Left ventricle myocardium inferior (tissue), 1 donor: ENCODE results near the gene MKNK1. TPM values are rescaled to one million over a fixed set of nuclear protein-coding genes. Genes with fewer than 3 reads are reported as not detected.

Experiments used
- DNase-seq: peaks from one replicate; pipeline ENCODE4 v3.0.0-alpha.2; 2020
- H3K27ac ChIP-seq: fragments of 200-600 bp; replicated peaks from 2 replicates; pipeline ENCODE4 v1.8.0; 2021
- H3K27me3 ChIP-seq: fragments of 200-600 bp; 2 replicates; pipeline ENCODE4 v1.8.0; 2021; ENCODE audit warnings: low read depth
- H3K36me3 ChIP-seq: fragments of 200-600 bp; 2 replicates; pipeline ENCODE4 v1.8.0; 2021
- H3K4me1 ChIP-seq: fragments of 200-600 bp; 2 replicates; pipeline ENCODE4 v1.8.0; 2021
- H3K4me3 ChIP-seq: fragments of 200-600 bp; 2 replicates; pipeline ENCODE4 v1.8.0; 2021; ENCODE audit warnings: mild to moderate bottlenecking, moderate library complexity
- H3K9me3 ChIP-seq: fragments of 200-600 bp; replicated peaks from 2 replicates; pipeline ENCODE4 v1.8.0; 2021
- intact Hi-C: fragments of 100-400 bp; cut with micrococcal nuclease; formaldehyde crosslinking; loops from one replicate; pipeline ENCODE4 v1.11.0; 2022
- total RNA-seq: library from RNA; stranded (reverse); fragmentation: NEBNext Ultra II Directional; extraction: Animal tissue kit (Norgen Biotek cat#: 25700); gene quantifications from one replicate; pipeline ENCODE4 v1.2.1, GENCODE V29; 2021
- TF ChIP-seq, protein P1 (sequence below): fragments of 200-600 bp; IDR thresholded peaks from 2 replicates; pipeline ENCODE4 v1.8.0; 2021; ENCODE audit warnings: antibody characterized with exemption, mild to moderate bottlenecking, borderline replicate concordance
- donor health status: DM: no; HTN: yes; CAD: no; lungs with severe emphysema.

The MKNK1 gene
- total RNA-seq, 1 donor from 2014 or later: 43.5 TPM

DNA sequence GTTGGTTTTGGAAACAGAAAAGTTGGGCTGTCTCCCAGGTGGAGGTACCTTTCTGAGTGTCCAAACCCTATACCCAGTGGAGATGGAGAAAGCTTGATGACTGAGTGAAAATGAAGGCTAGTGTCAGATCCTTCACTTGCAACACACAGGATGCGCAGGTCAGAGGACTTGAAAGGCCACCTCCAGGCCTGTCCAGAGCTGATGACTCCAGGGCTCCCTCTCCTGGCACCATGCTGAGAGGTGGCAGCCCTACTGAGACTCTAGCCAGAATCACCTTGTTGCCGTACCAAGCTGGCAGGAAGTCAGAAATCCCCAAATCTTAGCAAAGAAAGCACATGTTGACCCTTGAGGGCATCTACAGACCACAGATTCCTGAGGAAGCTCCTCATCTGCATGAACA lies 69.0 kb downstream of the MKNK1 start:
- TF ChIP-seq, protein P1, sequence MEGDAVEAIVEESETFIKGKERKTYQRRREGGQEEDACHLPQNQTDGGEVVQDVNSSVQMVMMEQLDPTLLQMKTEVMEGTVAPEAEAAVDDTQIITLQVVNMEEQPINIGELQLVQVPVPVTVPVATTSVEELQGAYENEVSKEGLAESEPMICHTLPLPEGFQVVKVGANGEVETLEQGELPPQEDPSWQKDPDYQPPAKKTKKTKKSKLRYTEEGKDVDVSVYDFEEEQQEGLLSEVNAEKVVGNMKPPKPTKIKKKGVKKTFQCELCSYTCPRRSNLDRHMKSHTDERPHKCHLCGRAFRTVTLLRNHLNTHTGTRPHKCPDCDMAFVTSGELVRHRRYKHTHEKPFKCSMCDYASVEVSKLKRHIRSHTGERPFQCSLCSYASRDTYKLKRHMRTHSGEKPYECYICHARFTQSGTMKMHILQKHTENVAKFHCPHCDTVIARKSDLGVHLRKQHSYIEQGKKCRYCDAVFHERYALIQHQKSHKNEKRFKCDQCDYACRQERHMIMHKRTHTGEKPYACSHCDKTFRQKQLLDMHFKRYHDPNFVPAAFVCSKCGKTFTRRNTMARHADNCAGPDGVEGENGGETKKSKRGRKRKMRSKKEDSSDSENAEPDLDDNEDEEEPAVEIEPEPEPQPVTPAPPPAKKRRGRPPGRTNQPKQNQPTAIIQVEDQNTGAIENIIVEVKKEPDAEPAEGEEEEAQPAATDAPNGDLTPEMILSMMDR: peak; percentile 45
- Histone ChIP-seq H3K4me1 (peaks cover 6% of the 10 kb centered on the region), H3K27ac (no peak overlapping the region), H3K4me3 (no peak overlapping the region), H3K36me3 (no peaks in the 10 kb centered on the region), H3K9me3 (no peaks in the 10 kb centered on the region), H3K27me3 (peaks cover 86% of the 10 kb centered on the region)
- intact Hi-C loops: loop anchor here (10.0 kb wide), 1 partner anchor 190 kb away; no protein-coding TSS in a partner anchor
- no peak for DNase-seq

DNA sequence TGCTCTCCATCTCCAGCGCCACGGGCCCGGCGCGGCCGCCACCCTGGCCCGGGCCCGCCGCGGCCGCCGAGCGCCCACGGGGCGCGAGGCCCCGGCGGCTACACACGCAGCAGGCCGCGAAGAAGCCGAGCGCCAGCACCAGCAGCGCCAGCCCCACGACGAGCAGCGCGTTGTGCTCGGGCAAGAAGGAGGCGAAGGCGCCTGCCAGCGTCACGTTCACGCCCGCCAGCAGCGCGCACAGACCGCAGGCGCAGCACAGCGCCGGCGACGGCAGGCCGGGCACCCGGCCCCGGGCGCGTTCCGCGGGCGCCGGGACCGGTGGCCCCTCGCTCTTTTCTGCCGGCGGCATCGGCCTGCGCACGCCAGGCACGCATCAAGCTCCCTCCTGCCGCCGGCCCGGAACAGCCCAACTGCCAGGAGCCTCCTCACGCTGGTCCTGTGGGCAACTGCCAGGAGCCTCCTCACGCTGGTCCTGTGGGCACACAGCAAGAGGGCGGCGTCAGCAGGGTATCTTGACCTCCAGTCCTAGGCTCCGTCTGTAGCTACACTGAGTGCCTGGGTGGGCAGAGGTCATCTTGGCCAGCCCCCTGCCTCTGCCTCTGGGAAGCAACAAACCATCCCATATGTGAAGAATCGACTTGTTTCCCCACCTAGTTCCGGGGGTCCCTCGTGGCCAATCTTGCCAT lies 70.7 kb downstream of the MKNK1 start:
- peak overlapping the region; percentile 73 for H3K27ac ChIP-seq

DNA sequence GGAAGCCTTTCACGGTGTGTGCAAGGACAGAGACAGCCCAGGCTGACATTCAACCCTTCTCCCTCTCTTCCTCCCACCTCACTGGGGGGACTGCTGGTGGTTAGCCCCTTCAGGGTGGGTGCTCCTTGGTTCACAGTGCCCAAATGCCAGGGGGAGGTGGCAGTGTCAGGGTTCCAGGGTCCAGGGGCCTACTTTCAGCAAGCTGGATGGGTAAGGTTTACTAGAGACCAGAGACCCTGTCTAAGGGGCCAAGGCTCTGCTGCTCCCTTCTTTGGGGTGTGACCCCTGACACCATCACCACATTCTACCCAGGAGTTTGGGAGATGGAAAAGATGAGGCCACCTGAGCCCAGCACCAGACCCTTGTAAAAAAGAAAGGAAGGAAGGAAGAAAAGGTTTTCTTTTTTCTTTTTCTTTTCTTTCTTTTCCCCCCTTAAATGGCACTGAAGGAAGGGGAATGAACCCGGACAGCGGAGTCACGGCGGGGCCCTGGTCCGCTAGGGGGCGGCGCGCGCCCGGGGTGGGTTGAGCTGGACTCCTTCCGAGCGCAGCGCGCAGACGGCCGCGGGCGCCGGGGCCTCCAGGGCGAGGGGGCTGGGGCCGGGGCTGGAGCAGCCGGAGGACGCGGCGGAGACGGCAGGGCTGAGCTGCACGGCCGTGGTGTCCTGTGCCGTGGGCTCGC lies 71.4 kb downstream of the MKNK1 start:
- H3K27ac ChIP-seq: peak overlapping the region; percentile 73
- DNase-seq: peak; percentile 73
- intact Hi-C loops: loop anchor here (10.0 kb wide), 1 partner anchor 192 kb away; no protein-coding TSS in a partner anchor

More for the DNA sequence above, 70.7 kb downstream of the MKNK1 start:
- Histone ChIP-seq H3K9me3 (no peaks in the 10 kb centered on the region), H3K36me3 (no peaks in the 10 kb centered on the region), H3K27me3 (peaks cover 87% of the 10 kb centered on the region), H3K4me3 (peak overlapping the region; percentile 62), H3K4me1 (peaks cover 6% of the 10 kb centered on the region)
- TF ChIP-seq, protein P1: no peak
- peak; percentile 41 for DNase-seq
- intact Hi-C loops: loop anchor here (10.0 kb wide), 1 partner anchor 191 kb away; no protein-coding TSS in a partner anchor

DNA sequence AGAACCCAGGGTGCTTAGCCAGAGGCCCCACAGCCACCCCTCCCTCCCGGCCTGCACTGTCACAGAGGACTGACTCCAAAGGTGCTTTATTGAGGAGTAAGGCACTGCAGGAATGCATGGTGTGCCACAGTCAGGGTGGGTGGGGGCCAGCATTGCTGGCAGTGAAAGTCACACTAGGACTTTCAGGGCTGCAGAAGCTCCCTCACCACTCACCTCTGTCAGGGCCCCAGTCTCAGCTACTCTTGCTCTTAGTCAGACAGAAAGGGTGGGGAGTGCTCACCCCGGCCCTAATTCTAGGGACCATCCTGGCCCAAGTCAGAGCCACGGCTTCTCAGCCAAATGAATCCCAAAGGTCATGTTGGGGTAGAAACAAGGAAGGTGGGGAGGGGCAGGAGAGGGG lies 72.0 kb downstream of the MKNK1 start:
- DNase-seq: no peak
- TF ChIP-seq, protein P1: no peak
- Histone ChIP-seq H3K9me3 (no peaks in the 10 kb centered on the region), H3K4me3 (no peak overlapping the region), H3K36me3 (no peaks in the 10 kb centered on the region), H3K4me1 (peaks cover 6% of the 10 kb centered on the region), H3K27me3 (peaks cover 86% of the 10 kb centered on the region), H3K27ac (no peak overlapping the region)
- intact Hi-C loops: loop anchor here (10.0 kb wide), 1 partner anchor 193 kb away; no protein-coding TSS in a partner anchor

More for the DNA sequence above, 71.4 kb downstream of the MKNK1 start:
- no peaks in the 10 kb centered on the region for H3K36me3 ChIP-seq
- H3K4me1 ChIP-seq: peaks cover 6% of the 10 kb centered on the region
- TF ChIP-seq, protein P1: peak; percentile 77
- H3K27me3 ChIP-seq: peaks cover 86% of the 10 kb centered on the region
- H3K4me3 ChIP-seq: peak overlapping the region; percentile 62
- H3K9me3 ChIP-seq: no peaks in the 10 kb centered on the region

DNA sequence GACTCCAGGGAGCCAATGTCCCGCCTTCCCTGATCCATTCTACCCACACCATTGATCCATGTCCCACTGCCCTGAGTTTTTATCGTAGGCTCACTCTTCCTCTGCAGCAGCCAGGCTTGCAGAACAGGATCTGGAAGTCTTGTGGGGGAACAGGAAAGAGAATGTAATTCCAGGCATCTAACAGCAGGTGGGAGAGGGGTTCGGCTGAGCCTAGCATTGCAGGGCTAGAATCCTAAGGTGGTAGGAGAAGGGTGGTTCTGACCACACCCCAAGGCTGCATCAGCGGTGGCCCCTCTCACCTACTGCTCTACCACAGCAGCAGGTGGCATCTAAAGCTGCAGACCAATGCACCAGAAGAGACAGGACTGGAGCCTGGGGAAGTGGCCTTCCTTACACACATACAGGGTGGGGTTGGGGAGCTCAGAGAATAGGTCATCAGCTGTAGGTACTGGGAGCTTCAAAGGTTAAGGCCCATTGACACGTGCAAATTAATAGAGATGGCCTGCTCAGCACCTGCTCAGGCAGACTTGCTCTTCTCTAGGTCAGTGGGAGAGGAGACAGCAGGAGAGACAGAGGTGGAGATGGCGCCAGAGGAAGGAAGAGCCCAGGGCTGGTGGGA lies 73.2 kb downstream of the MKNK1 start:
- H3K4me1 ChIP-seq: peaks cover 6% of the 10 kb centered on the region
- H3K27ac ChIP-seq: no peak overlapping the region
- H3K9me3 ChIP-seq: no peaks in the 10 kb centered on the region
- peaks cover 87% of the 10 kb centered on the region for H3K27me3 ChIP-seq
- TF ChIP-seq, protein P1: no peak
- H3K36me3 ChIP-seq: no peaks in the 10 kb centered on the region
- no peak overlapping the region for H3K4me3 ChIP-seq
- intact Hi-C loops: loop anchor here (10.0 kb wide), 1 partner anchor 194 kb away; no protein-coding TSS in a partner anchor
- no peak for DNase-seq
